NCI-H82 treated with DMSO at 0.1 percent for 48 hours (cell line): ENCODE results near the gene ADAMTS16.
"Not testable (repeated sequence)": the region's sequence is repeated elsewhere in the genome, so short reads cannot be mapped to it uniquely, and the experiment has no call there.

ENCODE experiments used
- DNase-seq: peaks from one replicate; lab custom pipeline; 2025; ENCODE audit not compliant: unreplicated experiment; lab: John Stamatoyannopoulos, UW

The ADAMTS16 gene, protein sequence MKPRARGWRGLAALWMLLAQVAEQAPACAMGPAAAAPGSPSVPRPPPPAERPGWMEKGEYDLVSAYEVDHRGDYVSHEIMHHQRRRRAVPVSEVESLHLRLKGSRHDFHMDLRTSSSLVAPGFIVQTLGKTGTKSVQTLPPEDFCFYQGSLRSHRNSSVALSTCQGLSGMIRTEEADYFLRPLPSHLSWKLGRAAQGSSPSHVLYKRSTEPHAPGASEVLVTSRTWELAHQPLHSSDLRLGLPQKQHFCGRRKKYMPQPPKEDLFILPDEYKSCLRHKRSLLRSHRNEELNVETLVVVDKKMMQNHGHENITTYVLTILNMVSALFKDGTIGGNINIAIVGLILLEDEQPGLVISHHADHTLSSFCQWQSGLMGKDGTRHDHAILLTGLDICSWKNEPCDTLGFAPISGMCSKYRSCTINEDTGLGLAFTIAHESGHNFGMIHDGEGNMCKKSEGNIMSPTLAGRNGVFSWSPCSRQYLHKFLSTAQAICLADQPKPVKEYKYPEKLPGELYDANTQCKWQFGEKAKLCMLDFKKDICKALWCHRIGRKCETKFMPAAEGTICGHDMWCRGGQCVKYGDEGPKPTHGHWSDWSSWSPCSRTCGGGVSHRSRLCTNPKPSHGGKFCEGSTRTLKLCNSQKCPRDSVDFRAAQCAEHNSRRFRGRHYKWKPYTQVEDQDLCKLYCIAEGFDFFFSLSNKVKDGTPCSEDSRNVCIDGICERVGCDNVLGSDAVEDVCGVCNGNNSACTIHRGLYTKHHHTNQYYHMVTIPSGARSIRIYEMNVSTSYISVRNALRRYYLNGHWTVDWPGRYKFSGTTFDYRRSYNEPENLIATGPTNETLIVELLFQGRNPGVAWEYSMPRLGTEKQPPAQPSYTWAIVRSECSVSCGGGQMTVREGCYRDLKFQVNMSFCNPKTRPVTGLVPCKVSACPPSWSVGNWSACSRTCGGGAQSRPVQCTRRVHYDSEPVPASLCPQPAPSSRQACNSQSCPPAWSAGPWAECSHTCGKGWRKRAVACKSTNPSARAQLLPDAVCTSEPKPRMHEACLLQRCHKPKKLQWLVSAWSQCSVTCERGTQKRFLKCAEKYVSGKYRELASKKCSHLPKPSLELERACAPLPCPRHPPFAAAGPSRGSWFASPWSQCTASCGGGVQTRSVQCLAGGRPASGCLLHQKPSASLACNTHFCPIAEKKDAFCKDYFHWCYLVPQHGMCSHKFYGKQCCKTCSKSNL

DNA sequence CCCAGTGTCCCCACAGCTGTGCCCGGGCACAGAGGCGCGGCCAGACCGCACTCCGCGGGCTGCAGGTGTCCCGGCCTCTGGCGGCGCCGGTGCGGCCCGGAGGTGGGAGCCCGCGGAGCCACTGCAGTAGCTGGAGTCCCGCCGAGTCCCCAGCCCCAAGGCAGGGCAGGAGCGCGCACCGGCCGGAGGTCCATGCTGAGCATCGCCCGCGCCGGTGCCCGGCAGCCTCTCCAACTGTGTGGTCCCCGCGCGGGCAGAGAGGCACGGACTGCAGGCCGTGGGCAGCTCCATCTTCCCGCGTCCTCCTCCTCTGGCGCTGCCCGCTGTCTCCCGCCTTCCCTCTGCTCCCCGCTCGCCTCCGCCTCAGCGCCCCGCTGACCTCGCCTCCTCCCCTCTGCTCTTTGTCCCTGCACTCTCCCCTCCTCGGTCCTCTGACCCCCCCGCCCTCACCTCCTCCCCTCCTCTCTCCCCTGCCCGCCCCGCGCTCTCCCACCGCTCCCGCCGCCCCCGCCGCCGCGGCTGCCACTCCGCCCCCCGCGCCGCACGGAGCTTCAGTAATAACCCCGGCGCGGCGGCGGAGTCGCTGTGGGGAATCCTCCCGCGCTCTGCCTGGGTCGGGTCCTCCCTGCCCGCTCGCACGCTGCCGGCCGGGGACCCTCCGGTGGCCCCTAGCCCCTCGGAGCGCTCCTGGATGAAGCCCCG is at the start of gene ADAMTS16:
ADAMTS16 (plus strand) TSS at position 554 of the 702 bp plus-strand sequence; CDS start at position 692, 138 bp downstream.
- no peak for DNase-seq

DNA sequence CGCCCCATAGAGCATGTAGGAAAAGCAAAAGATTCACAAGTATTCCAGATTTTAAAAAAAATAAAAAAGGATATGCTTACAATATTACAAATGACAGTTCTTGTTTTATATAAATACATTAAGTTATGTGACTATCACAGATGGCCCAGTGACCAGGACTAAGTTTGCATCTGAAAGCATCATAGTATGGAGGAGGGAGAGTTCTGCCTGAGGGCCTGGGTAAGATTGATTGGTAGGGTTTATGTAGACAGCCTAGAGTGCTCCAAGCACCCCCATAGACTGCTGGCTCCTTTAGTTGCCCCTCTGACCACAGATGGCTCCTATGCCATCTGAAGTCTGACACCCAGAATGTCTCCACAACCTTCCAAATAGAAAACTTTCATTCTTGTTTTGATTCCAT is 48.0 kb upstream of the ADAMTS16 start:
- no peak for DNase-seq

DNA sequence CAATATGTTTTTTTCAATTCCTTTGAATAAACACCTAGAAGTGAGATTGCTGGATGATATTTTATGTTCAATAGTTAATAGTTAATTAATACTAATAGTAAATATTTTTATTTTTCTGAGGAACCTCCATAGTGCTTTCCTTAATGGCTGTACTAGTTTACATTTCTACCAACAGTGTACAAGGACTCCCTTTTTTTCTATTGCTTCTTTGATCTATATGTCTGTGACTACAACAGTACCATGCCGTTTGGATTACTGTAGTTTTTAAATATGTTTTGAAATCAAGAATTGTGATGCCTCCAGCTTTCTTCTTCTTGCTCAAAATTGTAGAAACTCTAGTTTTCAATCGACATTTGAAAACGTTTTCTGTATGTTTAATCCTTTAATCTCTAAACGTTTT is 39.5 kb upstream of the ADAMTS16 start:
- DNase-seq, result no peak

DNA sequence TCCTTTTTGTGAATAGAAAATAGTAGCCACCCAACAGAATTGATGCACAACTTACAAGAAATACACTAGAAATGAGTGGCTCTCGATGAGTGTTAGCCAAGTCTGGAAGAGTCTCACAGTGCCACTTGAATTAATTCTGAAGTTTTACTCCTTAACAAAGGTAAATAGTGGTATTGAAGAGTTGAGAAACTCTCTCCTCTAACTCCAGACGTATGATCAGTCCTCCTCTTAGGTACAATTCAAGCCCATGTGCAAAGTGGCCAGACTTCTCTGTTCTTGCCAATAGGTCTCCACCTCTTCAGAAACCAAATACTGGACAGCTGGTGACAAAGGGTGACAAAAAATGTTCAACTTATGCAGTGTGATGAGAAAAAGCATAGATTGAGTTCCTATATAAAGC is 38.5 kb upstream of the ADAMTS16 start:
- no peak for DNase-seq

DNA sequence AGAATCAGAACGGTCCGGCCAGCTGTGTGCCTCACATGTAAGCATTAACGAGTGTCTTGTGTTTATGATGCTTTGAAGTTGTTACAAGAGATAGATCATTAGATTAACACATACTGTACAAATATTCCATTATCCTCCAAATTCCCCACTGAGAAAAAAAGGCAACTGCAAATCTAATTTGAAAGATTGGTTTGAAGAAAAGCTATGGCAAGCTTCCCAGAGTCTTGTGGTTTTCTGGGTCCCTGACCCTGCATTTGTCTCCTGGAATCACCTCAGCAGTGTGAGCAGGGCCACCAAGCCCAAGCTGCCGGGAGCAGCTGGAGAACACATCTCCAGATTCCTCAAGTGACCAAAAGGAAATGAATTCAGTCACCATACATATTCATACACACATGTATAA is 36.9 kb upstream of the ADAMTS16 start:
- no peak for DNase-seq

DNA sequence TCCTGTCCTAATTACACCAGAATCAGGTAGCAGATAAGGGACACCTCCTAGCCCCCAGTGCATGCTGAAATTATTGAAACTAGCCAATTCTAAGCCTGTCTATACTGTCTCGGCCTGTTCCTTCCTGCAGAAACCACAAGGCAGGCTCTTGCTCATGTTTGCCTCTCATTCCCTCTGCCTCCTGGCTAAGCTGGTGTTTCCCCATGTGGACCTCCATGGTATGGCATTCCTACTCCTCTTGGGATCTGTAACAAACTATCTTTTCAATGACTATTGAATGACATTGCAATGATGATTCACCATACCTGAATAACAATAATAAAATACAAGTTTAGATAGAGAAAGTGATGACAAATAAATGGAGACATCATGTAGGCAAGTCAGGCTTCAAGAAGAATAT is 35.6 kb upstream of the ADAMTS16 start:
- DNase-seq, result no peak

DNA sequence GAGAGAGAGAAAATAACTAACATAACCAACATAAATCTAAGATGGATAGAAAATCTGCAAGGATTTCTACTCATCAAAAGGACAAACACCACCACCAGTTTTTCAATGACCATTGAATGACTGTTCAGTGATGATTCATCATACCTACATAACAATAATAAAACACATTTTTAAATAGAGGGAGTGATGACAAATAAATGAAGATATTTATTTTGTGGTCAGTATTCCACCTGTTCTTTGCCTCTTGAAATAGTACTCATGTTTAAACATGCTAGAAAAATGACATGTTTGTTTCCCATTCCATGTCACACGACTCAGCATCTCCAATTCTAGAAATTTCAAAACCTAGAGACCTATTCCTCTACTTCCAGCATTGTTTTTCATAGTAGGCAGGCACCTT is 34.6 kb upstream of the ADAMTS16 start:
- no peak for DNase-seq

DNA sequence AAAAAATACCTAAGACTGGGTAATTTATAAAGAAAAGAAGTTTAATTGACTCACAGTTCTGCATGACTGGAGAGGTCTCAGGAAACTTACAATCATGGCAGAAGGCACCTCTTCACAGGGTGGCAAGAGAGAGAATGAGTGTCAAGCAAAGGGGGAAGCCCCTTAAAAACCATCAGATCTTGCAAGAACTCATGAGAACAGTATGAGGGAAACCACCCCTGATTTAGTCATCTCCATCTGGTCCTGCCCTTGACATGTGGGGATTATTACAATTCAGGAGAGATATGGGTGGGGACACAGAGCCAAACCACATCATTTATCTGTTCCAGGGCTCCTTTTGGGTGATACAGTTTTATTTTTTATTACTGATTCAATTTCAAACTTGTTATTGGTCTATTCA is 23.2 kb upstream of the ADAMTS16 start:
- no peak for DNase-seq

DNA sequence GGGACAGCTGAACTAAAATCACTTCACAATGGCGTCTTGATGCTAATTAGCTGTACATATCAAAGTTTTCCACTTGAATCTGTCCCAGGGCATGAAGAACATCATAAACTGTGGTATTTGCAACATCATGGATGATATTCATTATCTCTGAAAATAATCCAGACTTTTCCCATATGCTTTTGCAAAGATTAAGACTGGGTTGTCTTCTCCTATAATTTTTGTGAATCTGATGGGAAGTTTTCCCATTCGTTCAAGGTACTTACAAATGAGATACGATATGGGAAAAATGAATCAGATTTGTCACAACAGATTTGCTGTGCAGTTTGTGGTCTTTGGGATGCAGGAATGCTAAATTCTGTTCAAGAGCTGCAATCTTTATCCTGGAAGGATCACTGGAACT is 17.4 kb upstream of the ADAMTS16 start:
- DNase-seq, result no peak

DNA sequence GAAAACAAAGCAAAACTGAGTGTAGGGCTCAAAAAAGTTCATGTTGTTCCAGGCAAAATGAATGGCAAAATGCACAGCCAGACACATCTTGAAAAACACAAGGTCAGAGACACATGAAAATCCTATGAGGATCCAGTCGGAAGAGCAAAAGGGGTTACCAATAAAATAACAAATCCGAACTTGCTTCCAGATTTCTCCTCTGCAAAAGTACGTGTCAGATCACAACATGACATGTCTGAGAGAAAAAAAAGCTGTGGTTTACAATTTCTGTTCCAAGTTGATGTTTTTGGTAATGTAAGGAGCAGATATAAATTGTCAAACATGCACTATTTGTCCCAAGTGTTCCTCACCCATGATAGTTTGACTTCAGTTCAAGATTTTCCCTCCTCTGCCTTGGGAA is 15.9 kb upstream of the ADAMTS16 start:
- no peak for DNase-seq

DNA sequence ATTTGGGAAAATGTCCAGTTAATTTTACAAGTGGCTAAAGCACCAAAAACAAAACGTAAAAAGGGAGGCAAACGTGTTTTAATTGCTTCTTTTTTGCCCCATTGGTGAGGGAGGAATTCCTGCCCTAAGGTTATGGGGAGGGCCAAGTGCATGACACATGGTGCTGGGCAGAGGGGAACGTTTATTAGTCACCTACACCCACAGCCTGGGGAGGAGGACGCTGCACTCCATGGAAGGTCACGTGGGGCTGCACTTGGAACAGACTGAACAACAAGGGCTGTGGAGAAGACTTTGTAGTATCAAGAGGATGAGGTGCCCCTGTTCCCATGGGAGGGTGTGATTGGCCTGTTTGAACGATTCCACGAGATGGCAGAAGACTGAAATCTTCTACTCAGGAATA is 13.7 kb upstream of the ADAMTS16 start:
- no peak for DNase-seq

DNA sequence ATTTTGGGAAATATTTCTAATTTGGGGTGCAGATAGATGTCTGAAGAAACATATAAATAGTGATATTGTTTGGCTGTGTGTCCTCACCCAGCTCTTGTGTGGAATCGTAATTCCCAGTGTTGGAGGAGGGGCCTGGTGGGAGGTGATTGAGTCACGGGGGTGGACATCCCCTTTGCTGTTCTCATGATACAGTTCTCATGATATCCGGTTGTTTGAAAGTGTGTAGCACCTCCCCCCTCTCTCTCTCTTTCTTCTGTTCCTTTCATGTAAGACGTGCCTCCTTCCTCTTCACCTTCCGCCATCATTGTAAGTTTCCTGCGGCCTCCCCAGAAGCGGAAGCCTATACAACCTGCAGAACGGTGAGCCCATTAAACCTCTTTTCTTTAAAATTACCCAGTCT is 11.4 kb upstream of the ADAMTS16 start:
- no peak for DNase-seq

DNA sequence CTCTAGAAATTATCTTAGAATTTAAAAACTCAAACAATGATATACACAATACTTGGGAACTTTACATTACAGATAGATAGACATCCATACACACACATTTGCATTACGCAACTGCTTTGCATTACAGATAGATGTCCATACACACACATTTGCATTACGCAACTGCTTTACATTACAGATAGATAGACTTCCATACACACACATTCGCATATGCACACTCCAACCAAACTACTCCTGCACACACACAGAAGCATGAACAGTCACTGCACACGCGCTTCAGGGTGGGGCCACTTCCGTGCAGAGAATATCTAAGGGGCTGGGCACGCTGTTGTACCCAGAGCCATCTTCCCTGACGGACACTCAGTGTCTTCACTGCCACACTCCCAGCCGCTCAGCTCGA is 7.9 kb upstream of the ADAMTS16 start:
- DNase-seq, result no peak

DNA sequence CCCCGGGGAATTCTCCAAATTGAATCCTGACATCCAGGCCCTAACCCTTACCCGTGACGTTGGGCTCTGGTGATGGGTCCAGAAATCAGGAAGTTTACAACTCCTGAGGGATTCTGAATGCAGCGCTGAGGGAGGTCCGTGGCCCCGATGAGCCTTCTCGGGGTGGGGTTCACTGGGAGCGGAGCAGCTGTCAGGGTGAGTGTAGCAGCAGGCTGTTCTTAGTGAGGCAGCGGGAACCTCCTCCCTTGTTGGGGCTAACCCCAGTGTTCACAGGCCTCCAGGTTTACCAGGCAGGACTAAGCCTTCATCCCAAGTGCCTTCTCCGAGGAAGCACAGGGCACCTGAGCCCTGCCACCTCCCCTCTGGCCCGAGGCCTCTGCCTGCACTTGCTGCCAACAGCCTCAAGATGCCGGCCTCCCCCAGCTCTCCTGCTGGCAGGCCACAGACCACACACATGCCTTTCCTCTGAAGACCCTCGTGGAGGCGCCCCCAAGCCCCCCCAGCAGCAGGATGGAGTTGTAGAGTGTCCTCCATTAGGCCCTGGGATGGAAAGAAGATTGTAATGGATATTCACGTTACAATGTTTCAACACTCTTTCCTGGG is 7.3 kb upstream of the ADAMTS16 start:
- no peak for DNase-seq

DNA sequence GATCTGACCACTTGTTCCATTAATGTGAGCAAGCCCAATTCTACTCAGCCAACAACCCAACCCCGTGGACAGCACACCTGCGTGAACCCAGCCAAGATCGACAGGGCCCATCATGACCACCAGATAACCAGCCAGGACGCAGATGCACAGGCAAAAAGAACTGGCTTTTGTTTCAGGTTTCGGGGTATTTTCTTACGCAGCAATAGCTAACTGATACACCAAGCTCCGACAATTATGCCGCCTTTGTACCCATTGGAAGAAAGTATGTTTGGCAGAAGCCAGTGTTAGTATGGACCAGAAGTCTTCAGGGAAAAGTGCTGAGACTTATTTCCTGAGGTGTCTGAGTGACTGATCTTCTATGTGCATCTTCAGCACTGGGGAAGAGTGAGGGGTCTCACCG is 6.0 kb upstream of the ADAMTS16 start:
- DNase-seq, result no peak

DNA sequence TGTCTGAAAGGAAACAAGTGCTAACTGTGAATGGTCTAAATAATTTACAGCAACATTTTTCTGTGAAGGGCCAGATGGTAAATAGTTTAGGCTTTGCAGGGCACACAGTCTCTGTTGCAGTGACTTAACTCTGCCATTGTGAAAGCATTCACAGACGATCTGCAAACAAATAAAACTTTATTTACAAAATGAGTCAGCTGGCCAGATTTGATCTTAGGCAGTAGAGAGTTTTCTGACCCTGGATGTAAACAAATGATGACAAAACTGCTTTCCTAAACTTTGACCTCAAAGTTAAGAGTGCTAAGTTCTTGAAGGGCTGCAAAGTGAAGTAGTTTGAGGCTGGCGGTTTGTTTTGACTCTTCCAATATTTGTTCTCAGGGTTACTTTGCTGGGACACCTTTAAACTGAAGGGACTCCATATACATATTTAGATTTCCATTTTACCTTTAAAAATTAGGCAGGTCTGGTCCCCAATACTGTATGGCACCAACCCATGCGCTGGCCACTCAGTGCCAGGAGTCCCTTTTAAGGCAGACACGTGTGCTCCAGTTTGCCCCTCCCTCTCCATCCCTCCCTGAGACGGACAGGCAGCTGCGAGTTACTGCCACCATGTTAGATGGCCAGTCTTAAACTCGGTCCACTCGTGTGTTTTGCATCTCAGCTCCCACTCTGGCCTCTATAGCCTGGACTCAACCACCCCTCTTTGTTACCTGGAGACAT is 4.0 kb upstream of the ADAMTS16 start:
- no peak for DNase-seq

DNA sequence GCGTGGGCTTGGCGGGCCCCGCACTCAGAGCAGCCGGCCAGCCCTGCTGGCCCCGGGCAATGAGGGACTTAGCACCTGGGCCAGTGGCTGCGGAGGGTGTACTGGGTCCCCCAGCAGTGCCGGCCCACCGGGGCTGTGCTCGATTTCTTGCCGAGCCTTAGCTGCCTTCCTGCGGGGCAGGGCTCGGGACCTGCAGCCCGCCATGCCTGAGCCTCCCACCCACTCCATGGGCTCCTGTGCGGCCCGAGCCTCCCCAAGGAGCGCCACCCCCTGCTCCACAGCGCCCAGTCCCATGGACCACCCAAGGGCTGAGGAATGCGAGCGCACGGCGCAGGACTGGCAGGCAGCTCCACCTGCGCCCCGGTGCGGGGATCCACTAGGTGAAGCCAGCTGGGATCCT is 2.3 kb upstream of the ADAMTS16 start:
- not testable (repeated sequence) for DNase-seq

DNA sequence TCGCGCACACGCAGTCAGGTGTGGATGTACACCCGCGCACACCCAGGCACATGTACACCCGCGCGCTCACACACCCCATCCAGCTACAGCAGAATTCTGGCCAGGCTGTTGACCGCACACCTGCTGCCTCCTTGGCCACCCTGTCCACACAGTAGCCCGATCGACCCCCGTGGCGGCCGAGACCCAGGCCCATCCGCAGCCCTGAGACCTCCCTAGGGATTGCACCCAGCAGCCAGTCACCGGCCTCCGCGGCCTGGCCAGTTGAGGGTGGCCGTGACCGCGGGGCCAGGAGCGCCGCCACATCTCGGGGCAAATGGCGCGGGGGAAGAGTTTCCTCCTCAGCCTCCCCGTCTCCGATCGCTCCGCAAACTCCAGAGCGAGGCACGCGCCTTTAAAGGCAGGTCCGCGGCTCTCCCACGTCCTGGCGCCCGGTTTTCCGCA is 774 bp upstream of the ADAMTS16 start:
- DNase-seq, result no peak

DNA sequence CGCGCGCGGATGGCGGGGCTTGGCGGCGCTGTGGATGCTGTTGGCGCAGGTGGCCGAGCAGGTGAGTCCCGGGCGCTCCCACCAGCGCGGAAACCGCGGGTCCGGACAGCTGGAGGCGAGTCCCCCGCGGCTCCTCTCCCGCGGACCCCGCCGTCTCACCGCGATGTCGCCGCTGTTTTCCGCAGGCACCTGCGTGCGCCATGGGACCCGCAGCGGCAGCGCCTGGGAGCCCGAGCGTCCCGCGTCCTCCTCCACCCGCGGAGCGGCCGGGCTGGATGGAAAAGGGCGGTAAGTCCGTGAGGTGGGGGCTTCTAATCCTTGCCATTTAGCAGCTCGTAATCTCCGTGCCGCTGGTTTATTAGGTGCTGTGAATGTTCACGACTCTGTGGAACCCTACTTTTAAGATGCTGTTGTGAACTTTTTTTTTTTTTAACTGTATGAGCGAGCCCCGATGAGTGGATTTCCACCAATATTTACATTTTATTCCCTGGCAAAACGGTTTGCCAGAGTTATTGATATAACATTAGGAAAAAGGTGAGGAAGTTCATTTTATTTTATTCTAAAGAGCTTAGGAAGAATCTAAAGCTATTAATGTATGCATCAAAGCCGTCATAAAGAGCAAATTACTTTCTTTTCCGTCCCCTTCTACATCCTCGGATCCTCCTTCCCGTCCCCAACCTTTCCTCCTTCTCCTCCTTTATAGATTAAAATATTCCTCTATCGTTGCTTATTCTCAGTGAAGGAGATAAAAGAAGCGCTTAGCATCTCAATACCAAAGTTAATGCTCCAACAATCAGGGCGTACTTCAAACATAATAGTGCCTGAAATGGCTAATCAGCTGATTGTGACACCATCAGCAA is 579 bp downstream of the ADAMTS16 start:
- DNase-seq, result no peak
